Epithelial cell of proximal tubule (primary cell): ENCODE measurements around the gene CST8. TPM values are rescaled to one million over a fixed set of nuclear protein-coding genes. Genes with fewer than 3 reads are reported as not detected.
"Not testable (repeated sequence)": the region's sequence is repeated elsewhere in the genome, so short reads cannot be mapped to it uniquely, and the experiment has no call there.

ENCODE experiments used
- DNase-seq: peaks from one replicate; pipeline ENCODE4 v3.0.0-alpha.2; 2011; ENCODE audit warnings: low read depth
- H3K4me3 ChIP-seq: 2 replicates; pipeline ENCODE4 v1.5.1; 2011; ENCODE audit warnings: low read depth, mild to moderate bottlenecking, low read length
- CTCF ChIP-seq: conservative IDR thresholded peaks from 2 replicates; pipeline ENCODE4 v1.5.1; 2012; ENCODE audit warnings: low read depth, mild to moderate bottlenecking, low read length
- total RNA-seq: library from RNA; depleted of rRNA; stranded (reverse); fragments of >200 nt; gene quantifications from 2 replicates; pipeline ENCODE4 v1.2.3, GENCODE V29; 2015

Gene CST8
- total RNA-seq, 1 donor from 2014 or later = not detected

DNA sequence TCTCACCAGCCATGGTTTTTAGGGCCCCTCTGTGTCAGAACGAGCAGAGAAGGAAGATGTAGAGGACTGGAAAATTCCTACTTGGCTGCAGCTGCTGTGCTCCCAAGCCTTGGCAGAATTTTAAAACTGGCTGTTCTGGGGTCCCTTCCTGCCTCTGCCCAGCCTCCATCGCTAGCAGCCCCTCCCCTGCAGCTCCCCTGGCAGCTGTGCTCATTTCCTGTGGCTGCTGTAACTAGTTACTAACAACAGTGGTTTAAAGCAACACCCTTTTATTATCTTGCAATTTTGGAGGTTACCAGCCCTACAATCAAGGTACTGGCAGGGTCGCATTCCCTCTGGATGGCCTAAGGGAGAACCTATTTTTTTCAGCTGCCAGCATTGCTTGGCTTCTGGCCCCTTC, 34.5 kb upstream of the CST8 start:
- no peak overlapping the region for H3K4me3 ChIP-seq
- no peak for TF ChIP-seq CTCF
- DNase-seq = no peak

GRCh38 chr20:23456873-23457272, 34.0 kb upstream of the CST8 start:
- no peak for TF ChIP-seq CTCF
- no peak for DNase-seq
- no peak overlapping the region for H3K4me3 ChIP-seq

GRCh38 chr20:23459461-23460150, 31.3 kb upstream of the CST8 start:
- H3K4me3 ChIP-seq = no peak overlapping the region
- no peak for DNase-seq
- TF ChIP-seq CTCF = no peak

- DNase-seq = no peak
- TF ChIP-seq CTCF = no peak
- no peak overlapping the region for H3K4me3 ChIP-seq
Measured at GRCh38 chr20:23461180-23461579, 29.7 kb upstream of the CST8 start.

DNA sequence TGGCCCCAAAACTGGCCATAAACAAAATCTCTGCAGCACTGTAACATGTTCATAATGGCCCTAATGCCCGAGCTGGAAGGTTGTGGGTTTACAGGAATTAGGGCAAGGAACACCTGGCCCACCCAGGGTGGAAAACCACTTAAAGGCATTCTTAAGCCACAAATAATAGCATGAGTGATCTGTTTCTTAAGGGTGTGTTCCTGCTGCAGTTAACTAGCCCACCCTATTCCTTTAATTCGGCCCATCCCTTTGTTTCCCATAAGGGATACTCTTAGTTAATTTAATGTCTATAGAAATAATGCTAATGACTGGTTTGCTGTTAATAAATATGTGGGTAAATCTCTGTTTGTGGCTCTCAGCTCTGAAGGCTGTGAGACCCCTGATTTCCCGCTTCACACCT, 24.0 kb upstream of the CST8 start:
- DNase-seq, H3K4me3 ChIP-seq: not testable (repeated sequence)

DNA sequence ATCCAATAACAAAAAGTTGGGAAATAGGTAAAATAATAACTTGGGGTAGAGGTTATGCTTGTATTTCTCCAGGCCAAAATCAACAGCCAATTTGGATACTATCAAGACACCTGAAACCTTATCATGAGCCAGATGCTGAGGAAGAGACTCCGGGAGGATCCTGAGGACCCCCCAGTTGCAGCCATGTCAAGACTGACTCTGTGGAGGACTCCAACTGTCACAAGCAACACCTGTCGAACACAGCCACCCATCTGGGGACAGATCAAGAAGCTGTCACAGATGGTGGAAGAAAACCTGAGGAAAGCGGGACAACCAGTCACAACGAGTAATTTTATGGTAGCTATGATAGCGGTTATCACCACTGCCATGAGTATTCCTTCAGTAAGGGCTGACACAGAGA, 18.6 kb upstream of the CST8 start:
- H3K4me3 ChIP-seq, DNase-seq: not testable (repeated sequence)

GRCh38 chr20:23473293-23473692, 17.6 kb upstream of the CST8 start:
- not testable (repeated sequence) for H3K4me3 ChIP-seq, DNase-seq

DNA sequence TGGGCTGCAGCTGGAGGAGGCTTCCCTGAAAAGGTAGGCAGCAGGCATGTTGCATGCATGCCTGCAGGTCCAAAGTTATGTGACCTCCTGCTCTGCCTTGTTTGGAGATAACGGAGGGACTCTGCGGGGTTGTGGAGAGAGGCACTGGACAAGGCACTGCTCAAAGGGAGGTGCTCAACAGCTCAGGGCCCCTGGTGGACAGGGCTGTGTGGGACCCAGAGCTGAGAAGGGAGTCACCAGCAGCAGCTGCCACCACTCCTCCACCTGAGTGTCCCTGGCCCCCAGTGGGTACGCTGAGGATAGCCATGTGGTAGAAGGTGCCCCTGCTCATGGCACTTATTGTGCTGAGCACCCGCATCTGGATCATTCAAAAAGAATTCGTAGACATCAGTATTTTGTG, 15.5 kb upstream of the CST8 start:
- no peak overlapping the region for H3K4me3 ChIP-seq
- no peak for DNase-seq
- TF ChIP-seq CTCF = no peak
